ENCODE results near the gene LCN15. TPM values are rescaled to one million over a fixed set of nuclear protein-coding genes. Genes with fewer than 3 reads are reported as not detected.
"Not testable (repeated sequence)": the region's sequence is repeated elsewhere in the genome, so short reads cannot be mapped to it uniquely, and the experiment has no call there.

Gene LCN15
- total RNA-seq, 1 donor from 2014 or later = 1.3 TPM

- Mint-ChIP-seq H3K36me3 (no peaks in the 10 kb centered on the region), H3K27me3 (ENCODE audit: low read depth) (peaks cover 11% of the 10 kb centered on the region), H3K9me3 (peaks cover 15% of the 10 kb centered on the region), H3K4me1 (peaks cover 3% of the 10 kb centered on the region), H3K27ac (no peak overlapping the region), H3K4me3 (no peak overlapping the region)
- no peak for TF ChIP-seq CTCF (IDR thresholded peaks at IDR 0.05; ENCODE audit: unreplicated experiment)
- DNase-seq (ENCODE audit: low spot score in 2 of 2, unreplicated experiment in 2 of 2) = no peak
Observed at GRCh38 chr9:136756134-136756438, 8.2 kb downstream of the LCN15 start.

GRCh38 chr9:136755302-136756133 is 8.8 kb downstream of the LCN15 start:
- H3K36me3 Mint-ChIP-seq; H3K4me3 Mint-ChIP-seq; DNase-seq (ENCODE audit: low spot score in 2 of 2, unreplicated experiment in 2 of 2); H3K27ac Mint-ChIP-seq; H3K4me1 Mint-ChIP-seq: not testable (repeated sequence)
- Mint-ChIP-seq H3K27me3 (ENCODE audit: low read depth) (peaks cover 15% of the 10 kb centered on the region), H3K9me3 (peaks cover 15% of the 10 kb centered on the region)

GRCh38 chr9:136754626-136755301 is 9.6 kb downstream of the LCN15 start:
- Mint-ChIP-seq H3K36me3 (no peaks in the 10 kb centered on the region), H3K27me3 (ENCODE audit: low read depth) (peaks cover 16% of the 10 kb centered on the region), H3K9me3 (peaks cover 15% of the 10 kb centered on the region), H3K4me1 (no peaks in the 10 kb centered on the region), H3K4me3 (no peak overlapping the region), H3K27ac (no peak overlapping the region)
- no peak for DNase-seq (ENCODE audit: low spot score in 2 of 2, unreplicated experiment in 2 of 2)
- no peak for TF ChIP-seq CTCF (IDR thresholded peaks at IDR 0.05; ENCODE audit: unreplicated experiment)

GRCh38 chr9:136754059-136754572 is 10.2 kb downstream of the LCN15 start:
- TF ChIP-seq CTCF (IDR thresholded peaks at IDR 0.05; ENCODE audit: unreplicated experiment) = no peak
- Mint-ChIP-seq H3K4me3 (no peak overlapping the region), H3K36me3 (no peaks in the 10 kb centered on the region), H3K27ac (no peak overlapping the region), H3K27me3 (ENCODE audit: low read depth) (peaks cover 16% of the 10 kb centered on the region), H3K4me1 (no peaks in the 10 kb centered on the region), H3K9me3 (peaks cover 15% of the 10 kb centered on the region)
- no peak for DNase-seq (ENCODE audit: low spot score in 2 of 2, unreplicated experiment in 2 of 2)

- H3K4me1 Mint-ChIP-seq = no peaks in the 10 kb centered on the region
- no peak overlapping the region for H3K4me3 Mint-ChIP-seq
- DNase-seq (ENCODE audit: low spot score in 2 of 2, unreplicated experiment in 2 of 2) = no peak
- H3K27ac Mint-ChIP-seq = no peak overlapping the region
- no peak for TF ChIP-seq CTCF (IDR thresholded peaks at IDR 0.05; ENCODE audit: unreplicated experiment)
- peaks cover 15% of the 10 kb centered on the region for H3K9me3 Mint-ChIP-seq
- H3K27me3 Mint-ChIP-seq (ENCODE audit: low read depth) = peaks cover 16% of the 10 kb centered on the region
- H3K36me3 Mint-ChIP-seq = no peaks in the 10 kb centered on the region
Observed at GRCh38 chr9:136753371-136754058, 10.8 kb downstream of the LCN15 start.

GRCh38 chr9:136751814-136752213 is 12.5 kb downstream of the LCN15 start:
- H3K27me3 Mint-ChIP-seq (ENCODE audit: low read depth) = peaks cover 16% of the 10 kb centered on the region
- no peak for TF ChIP-seq CTCF (IDR thresholded peaks at IDR 0.05; ENCODE audit: unreplicated experiment)

More at GRCh38 chr9:136751814-136752213, 12.5 kb downstream of the LCN15 start:
- no peak for DNase-seq (ENCODE audit: low spot score in 2 of 2, unreplicated experiment in 2 of 2)
- Mint-ChIP-seq H3K9me3 (peaks cover 15% of the 10 kb centered on the region), H3K4me1 (no peaks in the 10 kb centered on the region), H3K27ac (no peak overlapping the region), H3K36me3 (no peaks in the 10 kb centered on the region), H3K4me3 (no peak overlapping the region)
